ENCODE measurements around the gene TSPY10. TPM values are rescaled to one million over a fixed set of nuclear protein-coding genes. Genes with fewer than 3 reads are reported as not detected.

TSPY10 gene, protein sequence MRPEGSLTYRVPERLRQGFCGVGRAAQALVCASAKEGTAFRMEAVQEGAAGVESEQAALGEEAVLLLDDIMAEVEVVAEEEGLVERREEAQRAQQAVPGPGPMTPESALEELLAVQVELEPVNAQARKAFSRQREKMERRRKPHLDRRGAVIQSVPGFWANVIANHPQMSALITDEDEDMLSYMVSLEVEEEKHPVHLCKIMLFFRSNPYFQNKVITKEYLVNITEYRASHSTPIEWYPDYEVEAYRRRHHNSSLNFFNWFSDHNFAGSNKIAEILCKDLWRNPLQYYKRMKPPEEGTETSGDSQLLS
- not detected for total RNA-seq

DNA sequence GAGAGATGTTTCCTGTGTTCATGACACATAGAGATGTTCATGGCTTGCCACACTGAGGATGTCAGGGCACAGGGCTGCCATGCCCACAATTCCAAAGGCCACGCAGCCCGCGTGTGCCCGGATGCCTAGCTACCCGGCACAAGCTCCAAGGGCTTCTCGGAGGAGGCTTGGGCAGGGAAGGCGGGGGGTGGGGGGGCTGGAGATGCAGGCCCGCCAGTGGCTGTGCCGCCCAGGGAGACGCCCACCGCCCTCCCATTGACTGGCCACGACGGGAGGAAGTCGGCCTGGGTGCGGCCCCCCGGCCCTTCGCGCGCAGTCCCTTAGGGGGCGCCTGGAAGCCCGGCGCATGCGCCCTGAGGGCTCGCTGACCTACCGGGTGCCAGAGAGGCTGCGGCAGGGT is at the start of gene TSPY10:
Gene TSPY10, plus strand, starts transcription at position 301 of the 400 bp plus-strand sequence. Its CDS starts 46 bp downstream, at position 347.

DNA sequence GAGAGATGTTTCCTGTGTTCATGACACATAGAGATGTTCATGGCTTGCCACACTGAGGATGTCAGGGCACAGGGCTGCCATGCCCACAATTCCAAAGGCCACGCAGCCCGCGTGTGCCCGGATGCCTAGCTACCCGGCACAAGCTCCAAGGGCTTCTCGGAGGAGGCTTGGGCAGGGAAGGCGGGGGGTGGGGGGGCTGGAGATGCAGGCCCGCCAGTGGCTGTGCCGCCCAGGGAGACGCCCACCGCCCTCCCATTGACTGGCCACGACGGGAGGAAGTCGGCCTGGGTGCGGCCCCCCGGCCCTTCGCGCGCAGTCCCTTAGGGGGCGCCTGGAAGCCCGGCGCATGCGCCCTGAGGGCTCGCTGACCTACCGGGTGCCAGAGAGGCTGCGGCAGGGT is 40.7 kb upstream of the TSPY10 start, which contains the start of gene TSPY9:
Gene TSPY9, plus strand, starts transcription at position 301 of the 400 bp plus-strand sequence. Its CDS starts 46 bp downstream, at position 347.

Other genes starting within 250 kb of the TSPY10 start
- gene TSPY4, start 190.4 kb upstream of the TSPY10 start, total RNA-seq, result not detected
- not detected for gene TSPY8, start 170.1 kb upstream of the TSPY10 start, total RNA-seq
- gene TSPY3, start 129.5 kb upstream of the TSPY10 start, total RNA-seq, result not detected
- not detected for gene TSPY1, start 60.9 kb upstream of the TSPY10 start, total RNA-seq
- gene TSPY9, start 40.6 kb upstream of the TSPY10 start, total RNA-seq, result not detected